Superior temporal gyrus (tissue), 1 donor: ENCODE results near the gene GGNBP2.

Experiments used
- DNase-seq: peaks from one replicate; pipeline ENCODE4 v3.0.0-alpha.2; 2016; ENCODE audit errors: extremely low spot score

Gene GGNBP2

DNA sequence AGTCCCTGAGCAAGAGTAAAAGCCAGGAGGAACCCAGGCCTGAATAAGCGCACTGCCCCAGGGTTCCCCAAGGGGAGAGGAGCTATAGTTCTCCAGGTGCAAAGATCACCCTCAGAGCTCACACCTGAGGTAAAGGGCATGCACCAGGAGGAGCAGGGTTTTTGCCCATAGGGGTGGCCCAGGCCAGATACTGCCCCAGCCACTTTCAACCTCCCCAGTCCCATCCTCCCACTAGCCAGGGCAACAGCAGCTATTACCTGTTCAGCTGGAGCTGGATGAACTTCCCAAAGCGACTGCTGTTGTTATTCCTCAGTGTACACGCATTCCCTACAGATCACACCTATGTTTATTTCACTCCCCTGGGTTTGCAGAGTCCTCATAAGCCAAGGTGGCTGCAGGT is 29.9 kb upstream of the GGNBP2 start:
- no peak for DNase-seq

DNA sequence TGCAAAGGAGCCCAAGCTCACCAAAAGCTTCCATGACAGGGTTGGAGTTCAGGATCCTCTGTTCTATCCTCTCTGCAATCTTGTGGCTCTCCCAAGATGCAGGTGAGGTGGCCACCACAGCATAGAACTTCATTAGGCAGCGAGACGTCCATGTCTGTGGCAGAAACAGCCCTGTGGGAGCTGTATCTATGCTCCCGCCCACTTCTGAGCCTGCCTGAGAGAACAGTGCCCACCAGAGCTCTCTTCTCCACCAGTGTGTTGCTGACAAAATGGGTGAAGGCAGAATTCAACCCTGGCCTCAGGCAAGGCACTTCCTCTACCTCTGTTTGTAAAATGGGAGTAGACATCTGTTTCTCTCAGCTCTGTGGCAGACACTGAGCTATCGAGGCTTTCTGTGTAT is 28.9 kb upstream of the GGNBP2 start:
- DNase-seq = no peak

DNA sequence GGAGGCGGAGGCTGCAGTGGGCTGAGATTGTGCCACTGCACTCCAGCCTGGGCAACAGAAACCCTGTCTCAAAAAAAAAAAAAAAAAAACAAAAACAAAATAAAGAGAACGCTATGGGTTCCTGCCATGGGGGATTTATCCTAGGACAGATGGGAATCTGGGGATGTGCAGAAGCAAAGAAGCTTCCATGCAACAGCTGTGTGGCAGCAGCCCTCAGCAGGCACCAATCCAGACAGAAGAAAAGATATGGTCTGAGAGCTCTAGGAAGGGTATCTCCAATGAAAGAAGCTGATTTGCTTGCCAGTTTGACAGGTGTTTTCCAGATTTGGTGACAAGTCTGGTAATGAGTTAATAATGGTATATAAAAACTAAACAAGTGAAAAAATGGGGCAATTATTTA is 21.6 kb upstream of the GGNBP2 start:
- no peak for DNase-seq

DNA sequence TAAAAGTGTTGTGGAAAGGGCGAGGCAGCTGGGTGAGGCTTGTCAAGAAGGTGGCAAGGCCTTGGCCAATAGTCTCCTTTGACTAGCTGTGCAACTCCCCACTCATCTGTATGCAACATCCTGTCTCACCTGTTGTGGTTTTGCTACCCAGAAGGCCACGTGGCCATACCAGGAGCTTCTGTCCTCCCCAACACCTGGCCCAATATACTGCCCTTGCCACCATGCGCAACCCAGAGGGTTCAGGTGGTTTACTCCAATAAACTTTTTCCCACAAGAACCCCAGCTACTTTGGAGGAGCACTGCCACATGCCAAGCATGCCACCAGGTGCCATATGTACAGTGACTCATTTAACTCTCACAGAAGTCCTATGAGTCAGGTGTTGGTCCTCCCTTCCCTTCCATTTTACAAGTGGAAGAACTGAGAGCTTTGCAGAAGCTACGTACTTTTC is 20.3 kb upstream of the GGNBP2 start:
- DNase-seq = no peak

DNA sequence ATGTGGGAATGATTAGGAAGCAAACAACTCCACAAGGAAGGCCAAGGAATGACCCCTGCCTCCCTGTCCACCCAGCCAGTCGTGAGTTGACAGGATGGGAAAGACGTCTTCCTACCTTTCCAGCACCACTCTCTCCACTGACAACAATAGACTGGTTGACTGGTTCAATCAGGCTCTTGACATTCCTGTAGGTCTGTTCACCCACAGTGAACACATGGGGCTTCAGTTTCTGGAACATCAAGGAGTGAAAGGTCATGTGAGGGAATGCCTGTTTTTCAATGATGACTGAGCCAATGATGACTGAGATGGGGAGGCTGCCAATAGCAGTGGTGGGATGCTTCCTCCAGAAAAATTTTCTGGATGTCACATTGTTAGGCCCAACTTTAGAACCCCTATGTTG is 19.6 kb upstream of the GGNBP2 start:
- DNase-seq = no peak

DNA sequence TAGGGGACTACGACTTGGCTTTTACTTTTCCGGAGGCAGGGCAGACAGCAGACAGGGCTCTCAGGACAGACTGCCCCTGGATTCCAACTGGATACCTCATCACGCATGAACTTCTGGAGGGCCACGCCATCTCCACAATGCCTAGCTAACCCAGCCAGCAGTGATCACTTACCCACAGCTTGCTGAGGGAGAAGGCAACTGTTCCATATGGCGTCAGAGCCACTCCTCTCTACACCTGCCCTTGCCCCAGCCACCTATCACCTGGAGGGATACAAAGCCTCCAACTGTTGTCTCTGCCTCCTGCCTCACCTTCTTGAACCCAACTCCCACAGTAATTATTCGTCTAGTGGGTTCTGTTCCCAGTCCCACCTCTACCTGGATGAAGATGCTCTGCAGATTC is 18.8 kb upstream of the GGNBP2 start:
- DNase-seq = no peak

DNA sequence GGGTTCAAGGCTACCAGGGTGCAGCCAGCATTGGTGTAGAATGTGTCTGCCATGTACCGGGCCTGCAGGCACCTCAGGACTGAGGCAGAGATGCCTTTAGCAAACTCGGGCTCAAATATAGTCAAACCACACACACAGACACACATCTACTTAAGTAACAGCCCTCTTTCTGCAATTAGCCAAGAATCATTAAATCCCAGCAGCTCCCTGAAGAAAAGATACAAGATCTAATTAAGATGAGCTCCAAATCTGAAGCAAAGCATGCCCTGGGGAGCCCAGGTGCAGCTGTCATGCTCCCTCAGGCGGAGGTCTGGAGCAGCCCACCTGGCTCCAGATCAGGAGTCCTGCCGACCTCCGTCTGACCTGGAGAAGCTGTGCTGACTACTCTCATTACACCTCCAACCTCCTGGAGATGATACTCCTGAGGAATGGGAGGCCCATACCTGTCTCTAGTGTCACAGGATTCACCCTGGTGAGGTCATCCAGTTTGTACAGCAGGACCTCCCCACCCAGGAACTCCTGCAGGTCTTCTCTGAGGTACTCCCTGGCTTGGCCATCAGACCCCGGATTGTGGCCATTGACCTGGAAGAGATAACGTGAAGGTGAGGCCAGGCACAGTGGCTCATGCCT is 17.0 kb upstream of the GGNBP2 start:
- DNase-seq = no peak

DNA sequence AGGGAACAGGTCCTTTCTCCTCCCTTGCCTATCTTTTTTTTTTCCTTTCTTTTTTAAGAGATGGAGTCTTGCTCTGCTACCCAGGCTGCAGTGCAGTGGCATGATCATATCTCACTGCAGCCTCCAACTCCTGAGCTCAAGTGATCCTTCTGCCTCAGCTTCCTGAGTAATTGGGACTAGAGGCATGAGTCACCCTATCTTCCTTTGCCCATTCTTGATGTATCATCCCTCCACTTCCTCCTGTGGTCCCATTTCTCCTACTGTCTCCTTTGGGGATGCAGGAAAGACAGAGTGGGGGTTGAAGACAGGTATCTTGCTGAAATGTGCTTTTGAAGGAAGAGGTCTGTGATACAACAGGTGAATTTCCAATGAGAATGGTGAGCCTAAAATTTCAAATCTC is 15.6 kb upstream of the GGNBP2 start:
- DNase-seq = no peak

DNA sequence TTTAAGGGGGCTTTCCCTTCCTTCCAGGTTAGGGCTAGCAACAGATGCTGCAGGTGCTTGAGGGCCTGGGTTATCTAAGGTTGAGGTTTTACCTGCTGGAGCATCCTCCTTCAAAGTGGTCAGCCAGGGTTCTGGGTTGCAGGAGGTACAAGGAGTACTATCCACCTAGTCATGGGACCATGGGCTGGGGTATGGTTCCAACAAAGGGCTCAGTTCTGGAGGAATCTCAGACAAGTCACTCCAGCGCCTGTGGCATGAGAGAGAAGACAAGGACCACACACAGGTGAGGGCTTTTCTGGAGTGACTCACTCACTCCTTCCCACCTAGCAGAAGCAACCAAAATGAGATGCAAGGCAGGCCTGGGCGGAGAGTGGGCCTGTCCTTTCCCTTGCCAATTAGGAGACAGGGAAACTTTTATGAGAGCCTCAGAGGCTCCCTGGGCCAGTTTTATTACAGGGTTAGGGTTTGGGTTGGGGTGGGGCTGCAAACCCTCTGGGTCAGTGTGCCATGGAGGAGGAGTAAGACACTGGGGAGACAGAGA is 12.2 kb upstream of the GGNBP2 start:
- no peak for DNase-seq

DNA sequence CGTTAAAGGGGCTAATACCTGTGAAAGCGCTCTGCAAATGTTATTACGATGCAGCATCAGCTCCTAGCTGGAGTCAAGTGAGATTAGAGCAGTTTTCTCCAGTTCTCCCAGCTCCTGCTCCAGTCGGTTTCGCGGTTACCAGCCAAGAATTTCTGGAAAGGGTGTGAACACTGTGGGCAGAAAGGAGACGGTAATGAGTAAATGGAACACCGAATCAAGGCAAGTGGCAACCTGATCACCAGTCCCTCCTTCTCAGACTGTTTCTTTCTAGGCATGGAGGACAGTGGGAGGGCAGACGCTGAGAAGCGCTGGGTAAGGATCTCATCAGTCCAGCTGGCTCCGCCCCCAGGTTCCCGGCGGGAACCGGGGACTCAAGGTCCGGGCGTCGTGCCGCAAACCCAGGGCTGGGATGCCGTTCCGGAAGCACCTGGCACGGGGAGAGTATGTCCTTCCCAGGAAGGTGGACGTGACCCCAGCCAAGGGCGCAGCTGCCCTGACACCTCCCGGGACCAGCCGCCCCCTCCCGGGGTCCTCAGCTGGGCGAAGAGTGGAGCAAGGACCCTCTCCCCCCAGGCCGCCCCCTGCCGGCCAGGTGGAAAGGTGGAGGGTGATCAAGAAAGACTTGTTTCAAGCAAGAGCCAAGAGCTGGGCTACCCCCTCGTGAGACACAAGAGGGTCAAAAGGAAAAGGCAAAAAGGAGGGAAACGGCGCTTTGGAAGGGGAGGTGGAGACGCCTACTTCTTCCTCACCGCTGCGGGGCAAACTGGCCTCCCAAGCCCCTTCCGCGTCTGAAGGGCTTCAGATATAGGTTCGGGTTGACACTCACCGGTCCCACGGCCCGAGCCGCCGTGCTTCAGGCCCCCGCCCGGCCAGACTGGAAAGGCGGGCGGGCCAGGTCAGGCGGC is 10.5 kb upstream of the GGNBP2 start:
- DNase-seq = peak; percentile 40

DNA sequence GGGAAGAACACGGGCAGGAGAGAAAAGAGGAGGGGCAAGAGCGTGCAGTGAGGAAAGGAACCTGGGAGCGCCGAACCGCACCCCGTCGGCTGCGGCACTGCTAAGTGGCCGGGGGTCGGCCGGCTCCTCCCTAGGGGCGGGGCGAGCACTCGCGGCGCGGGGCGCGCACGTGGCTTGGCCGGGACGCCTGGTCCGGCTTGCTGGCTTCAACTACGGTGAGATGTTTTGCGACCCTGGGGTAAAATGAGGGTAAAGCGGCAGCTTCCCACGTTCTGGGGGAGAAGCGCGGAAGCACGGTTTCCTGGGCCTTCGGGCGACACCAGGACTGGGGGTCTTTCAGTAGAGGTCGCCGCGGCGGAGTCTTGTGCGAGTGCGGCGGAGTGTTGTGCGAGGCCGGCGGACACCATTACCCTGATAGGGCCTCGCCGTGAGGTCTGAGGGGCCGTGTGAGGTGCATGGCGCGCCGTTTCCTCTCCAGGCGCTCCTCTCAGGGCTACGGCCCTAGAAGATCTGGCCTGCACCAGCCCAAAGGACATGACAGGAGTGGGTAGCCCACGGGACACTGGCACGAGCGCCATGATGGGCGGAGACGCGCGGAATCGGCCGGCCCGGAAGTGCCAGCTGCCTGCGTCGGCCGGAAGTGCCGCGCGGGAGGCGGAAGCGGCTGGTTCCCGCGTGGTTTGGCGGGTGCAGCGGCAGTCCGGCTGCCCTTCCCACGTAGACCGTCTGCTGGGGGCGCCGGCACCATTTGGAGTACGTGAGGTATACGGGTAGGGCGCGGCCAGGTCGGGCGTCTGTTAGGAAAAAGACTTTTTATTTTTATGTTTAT is 9.7 kb upstream of the GGNBP2 start, which contains the start of the genes MYO19 and PIGW:
Gene MYO19 (minus strand): TSS at position 29 of the 829 bp plus-strand sequence. CDS start 2,330 bp downstream, outside the sequence.
Gene PIGW (plus strand): TSS at position 148 of the 829 bp plus-strand sequence. CDS start 2,115 bp downstream, outside the sequence.
- DNase-seq = peak; percentile 89

DNA sequence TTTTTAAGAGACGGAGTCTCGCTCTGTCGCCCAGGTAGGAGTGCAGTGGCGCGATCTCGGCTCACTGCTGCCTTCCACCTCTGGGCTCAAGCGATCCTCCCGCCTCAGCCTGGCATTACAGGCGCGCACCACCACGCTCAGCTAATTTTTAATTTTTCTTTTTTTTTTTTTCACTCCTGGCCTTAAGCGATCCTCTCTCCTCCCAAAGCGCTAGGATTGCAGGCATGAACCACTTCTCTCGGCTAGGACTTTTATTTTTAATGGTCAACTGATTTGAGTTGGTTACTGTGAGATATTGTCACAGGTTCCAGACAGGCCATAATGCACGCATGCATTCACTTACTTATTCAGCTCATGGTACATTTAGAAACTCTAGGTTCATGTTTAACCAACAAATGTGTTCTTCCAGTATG is 9.0 kb upstream of the GGNBP2 start:
- DNase-seq = no peak

DNA sequence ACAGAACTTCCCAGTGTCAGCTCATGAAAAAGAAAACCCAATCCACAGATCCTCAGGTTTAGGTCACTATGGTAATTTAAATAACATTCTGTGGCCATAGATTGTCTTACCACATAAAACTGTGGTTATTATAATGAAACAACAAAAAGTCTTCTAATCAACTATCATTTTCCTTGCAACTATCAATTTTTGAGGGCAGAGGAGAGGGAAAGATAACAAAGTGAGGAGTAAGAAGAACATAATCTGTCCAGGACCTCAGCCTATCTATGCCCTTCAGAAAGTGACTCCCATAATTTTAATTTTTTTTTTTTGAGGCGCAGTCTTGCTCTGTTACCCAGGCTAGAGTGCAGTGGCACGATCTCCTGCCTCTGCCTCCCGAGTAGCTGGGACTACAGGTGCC is 4.0 kb upstream of the GGNBP2 start:
- no peak for DNase-seq

DNA sequence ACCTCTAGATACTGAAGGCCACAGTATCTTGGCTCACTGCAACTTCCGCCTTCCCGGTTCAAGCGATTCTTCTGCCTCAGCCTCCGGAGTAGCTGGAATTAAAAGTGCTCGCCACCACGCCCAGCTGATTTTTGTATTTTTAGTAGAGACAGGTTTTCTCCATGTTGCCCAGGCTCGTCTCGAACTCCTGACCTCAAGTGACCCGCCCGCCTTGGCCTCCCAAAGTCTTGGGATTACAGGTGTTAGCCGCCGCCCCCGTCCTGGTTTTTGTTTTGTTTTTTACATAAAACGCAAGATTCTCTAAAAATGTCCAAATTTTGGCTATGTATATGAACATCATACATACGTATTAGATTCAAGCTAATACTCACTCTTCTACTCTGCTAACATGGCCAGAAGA is 2.0 kb upstream of the GGNBP2 start:
- DNase-seq = no peak

DNA sequence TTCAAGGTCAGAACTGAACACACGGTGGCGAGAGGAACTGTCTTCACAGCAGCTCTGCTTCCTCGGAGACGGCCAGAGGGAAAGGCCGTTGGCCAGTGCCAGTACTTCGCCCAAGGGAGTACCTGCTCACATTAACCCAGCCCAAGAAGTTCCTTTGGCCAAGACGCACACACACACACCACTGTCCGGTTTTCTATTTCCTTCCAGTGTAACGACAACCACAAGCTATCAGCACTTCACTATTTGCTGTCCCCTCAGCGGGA is 744 bp upstream of the GGNBP2 start:
- DNase-seq = peak; percentile 23

DNA sequence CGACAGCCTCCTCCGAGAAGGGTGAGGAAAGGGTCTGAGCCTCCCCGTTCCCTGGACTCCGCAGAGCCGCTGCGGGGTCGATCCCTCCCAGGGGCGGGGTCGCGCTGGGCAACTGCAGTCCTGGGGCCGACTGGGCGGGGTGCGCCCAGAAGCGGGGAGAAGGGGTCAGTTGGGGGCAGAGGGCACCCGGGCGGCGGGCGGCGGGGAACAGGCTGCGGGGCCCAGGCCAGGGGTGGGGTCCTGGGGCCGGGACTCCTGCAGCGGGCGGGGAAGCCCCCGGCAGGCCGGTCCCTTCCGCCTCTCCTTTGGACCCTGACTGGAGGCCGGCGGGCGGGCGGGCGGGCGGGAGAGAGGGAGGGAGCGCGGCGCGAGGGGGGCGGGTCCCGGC is 352 bp downstream of the GGNBP2 start:
- no peak for DNase-seq

DNA sequence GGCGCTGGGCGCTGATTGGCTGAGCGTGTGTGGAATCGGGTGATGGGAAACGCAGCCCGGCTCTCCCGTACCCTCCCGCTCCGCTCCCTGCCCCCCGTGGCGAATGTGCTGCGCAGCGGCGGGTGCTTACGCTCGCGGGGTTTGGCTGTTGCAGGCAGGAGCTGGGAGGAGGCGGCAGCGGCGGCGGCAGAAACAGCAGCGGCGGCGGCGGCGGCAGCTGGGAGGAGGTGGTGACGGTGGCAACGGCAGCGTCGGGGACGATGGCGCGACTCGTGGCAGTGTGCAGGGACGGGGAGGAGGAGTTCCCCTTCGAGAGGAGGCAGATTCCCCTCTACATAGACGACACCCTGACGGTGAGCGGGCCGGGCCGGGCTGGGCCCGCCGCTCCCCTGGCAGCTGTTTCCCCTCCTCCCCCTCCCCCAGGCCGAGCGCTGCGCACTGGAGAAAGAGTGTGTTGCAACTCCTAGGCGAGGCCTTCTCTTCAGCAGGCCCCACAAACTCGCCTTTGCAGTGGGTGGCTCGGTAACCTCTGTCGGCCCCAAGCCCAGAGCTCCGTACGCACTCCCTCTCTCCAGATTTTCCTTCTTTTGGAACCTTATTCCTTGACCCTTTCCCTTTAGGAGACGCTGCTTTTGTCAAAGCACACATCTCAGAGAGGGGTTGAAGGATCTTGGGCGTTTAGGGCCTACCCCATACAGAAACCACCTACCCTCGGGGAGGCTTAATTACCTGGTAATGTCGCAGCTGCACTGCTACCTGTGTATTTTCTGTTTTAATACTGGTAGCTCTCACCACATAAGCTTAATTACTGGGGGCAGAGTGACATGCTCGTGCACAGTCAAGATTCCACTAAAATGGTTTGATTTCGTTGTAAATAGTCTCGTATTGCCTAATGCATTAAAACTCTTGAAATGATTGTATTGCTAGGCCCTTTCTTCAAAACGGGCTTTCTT is 1.0 kb downstream of the GGNBP2 start:
- peak; percentile 95 for DNase-seq

DNA sequence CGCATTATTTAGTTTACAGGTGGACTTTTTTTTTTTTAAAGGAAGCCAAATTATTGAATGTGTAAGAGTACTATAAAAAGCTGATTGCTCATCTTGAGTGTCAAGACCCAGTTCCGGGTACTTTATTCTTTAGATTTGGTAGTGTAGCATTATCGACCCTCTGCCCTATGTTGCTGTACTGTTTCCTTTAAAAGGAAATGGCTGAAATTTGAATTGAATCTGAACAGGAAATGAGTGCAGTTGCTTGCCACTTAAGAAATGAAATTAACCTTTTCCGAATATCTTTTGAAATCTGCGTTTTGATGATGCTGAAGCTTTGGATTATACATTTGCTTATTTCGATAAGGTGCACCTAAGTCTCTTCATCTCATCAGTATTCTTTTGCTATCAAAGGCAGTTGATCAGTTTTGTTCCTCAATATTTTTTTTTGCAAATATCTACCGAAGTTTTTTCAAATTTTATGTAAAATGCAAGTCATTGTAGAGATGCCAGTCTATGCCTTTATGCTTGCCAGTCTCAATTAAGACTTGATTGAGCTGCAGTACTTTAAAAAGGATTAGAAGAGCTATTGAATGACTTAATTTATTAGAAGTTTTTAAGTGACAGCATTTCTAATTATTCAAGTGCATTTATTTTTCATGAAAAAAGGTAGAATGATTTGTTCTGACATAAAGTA is 1.8 kb downstream of the GGNBP2 start:
- DNase-seq = no peak

DNA sequence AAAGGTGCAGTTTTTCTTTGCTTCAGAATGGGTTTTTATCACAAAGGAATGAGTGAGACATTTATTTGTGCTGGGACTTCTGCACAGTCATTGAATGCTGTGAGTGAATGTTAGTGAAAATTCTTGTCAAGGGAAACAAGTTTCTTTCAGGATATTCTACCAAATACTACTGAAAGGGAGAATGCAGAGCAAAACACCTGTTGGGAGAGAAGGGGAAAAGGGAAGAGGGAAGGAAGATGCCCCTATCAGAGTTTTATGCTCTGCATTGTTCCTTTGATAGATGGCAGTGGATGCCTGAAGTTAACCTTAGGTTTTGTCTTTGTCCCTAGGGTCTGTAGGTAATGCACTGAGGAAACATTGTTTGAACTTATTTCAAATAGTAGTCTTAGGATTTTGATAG is 3.1 kb downstream of the GGNBP2 start:
- no peak for DNase-seq
